Hepatocyte (in vitro differentiated cells): ENCODE measurements around the gene SLC1A2. TPM values are rescaled to one million over a fixed set of nuclear protein-coding genes. Genes with fewer than 3 reads are reported as not detected.

Source experiments
- DNase-seq: peaks from one replicate; pipeline ENCODE4 v3.0.0-alpha.2; 2016; ENCODE audit warnings: low spot score
- H2AFZ ChIP-seq: fragments of 200-600 bp; sonication (generic); 2 replicates; pipeline ENCODE4 v1.6.0; 2016; ENCODE audit warnings: antibody characterized with exemption, mild to moderate bottlenecking
- H3K27ac ChIP-seq: fragments of 200-600 bp; sonication (generic); 2 replicates; pipeline ENCODE4 v1.5.1; 2016; ENCODE audit warnings: mild to moderate bottlenecking
- H3K27me3 ChIP-seq: fragments of 200-600 bp; sonication (generic); 2 replicates; pipeline ENCODE4 v1.6.1; 2016
- H3K36me3 ChIP-seq: fragments of 200-600 bp; sonication (generic); replicated peaks from 2 replicates; pipeline ENCODE4 v1.5.1; 2016; ENCODE audit warnings: low read depth; ENCODE audit not compliant: insufficient read depth
- H3K4me1 ChIP-seq: fragments of 200-600 bp; sonication (generic); 2 replicates; pipeline ENCODE4 v1.5.1; 2016; ENCODE audit warnings: mild to moderate bottlenecking, moderate library complexity; ENCODE audit not compliant: insufficient read depth
- H3K4me2 ChIP-seq: fragments of 200-600 bp; sonication (generic); 2 replicates; pipeline ENCODE4 v1.6.0; 2016
- H3K4me3 ChIP-seq: fragments of 200-600 bp; sonication (generic); 2 replicates; pipeline ENCODE4 v1.5.1; 2016; ENCODE audit warnings: mild to moderate bottlenecking
- H3K79me2 ChIP-seq: fragments of 200-600 bp; sonication (generic); 2 replicates; pipeline ENCODE4 v1.6.0; 2017; ENCODE audit warnings: mild to moderate bottlenecking
- H3K9me2 ChIP-seq: fragments of 200-600 bp; sonication (generic); replicated peaks from 2 replicates; pipeline ENCODE4 v1.6.0; 2017; ENCODE audit warnings: mild to moderate bottlenecking; ENCODE audit not compliant: insufficient read depth
- H3K9me3 ChIP-seq: fragments of 200-600 bp; sonication (generic); 2 replicates; pipeline ENCODE4 v1.5.1; 2016; ENCODE audit warnings: low read depth, mild to moderate bottlenecking
- H4K20me1 ChIP-seq: fragments of 200-600 bp; sonication (generic); 2 replicates; pipeline ENCODE4 v1.6.0; 2016; ENCODE audit warnings: mild to moderate bottlenecking; ENCODE audit not compliant: insufficient read depth, poor library complexity, severe bottlenecking
- EZH2 ChIP-seq: fragments of 200-600 bp; sonication (generic); IDR thresholded peaks from 2 replicates; pipeline ENCODE4 v1.6.1; 2016; ENCODE audit warnings: antibody characterized with exemption, mild to moderate bottlenecking, borderline replicate concordance
- EZH2phosphoT487 ChIP-seq: fragments of 200-600 bp; sonication (generic); IDR thresholded peaks from one replicate; pipeline ENCODE4 v1.6.1; 2018; ENCODE audit warnings: antibody characterized with exemption, mild to moderate bottlenecking, low read depth, moderate library complexity; ENCODE audit not compliant: unreplicated experiment, severe bottlenecking
- WGBS: methylation state at CpG from one replicate; pipeline ENCODE4 v1.1.6; 2016; ENCODE audit warnings: low lambda C conversion rate; ENCODE audit errors: missing lambda C conversion rate; 5-methylcytosine and 5-hydroxymethylcytosine counted together
- polyA plus RNA-seq: library from polyadenylated mRNA; unstranded; fragments of >200 nt; fragmentation: Nextera tagmentation; extraction: Ambion mirVana; gene quantifications from 2 replicates; pipeline ENCODE4 v1.2.1, GENCODE V29; 2016
- total RNA-seq: library from RNA; depleted of rRNA; stranded (reverse); fragments of >200 nt; gene quantifications from 2 replicates; pipeline ENCODE4 v1.2.3, GENCODE V29; 2014
- TF ChIP-seq, protein P1 (sequence below): fragments of 200-600 bp; sonication (generic); IDR thresholded peaks from 2 replicates; pipeline ENCODE4 v1.5.1; 2016; ENCODE audit warnings: antibody characterized with exemption, mild to moderate bottlenecking; ENCODE audit not compliant: poor library complexity

The SLC1A2 gene
- total and polyA plus RNA-seq, 2 experiments from 2014 or later, result 0.59 to 2.9 TPM

DNA sequence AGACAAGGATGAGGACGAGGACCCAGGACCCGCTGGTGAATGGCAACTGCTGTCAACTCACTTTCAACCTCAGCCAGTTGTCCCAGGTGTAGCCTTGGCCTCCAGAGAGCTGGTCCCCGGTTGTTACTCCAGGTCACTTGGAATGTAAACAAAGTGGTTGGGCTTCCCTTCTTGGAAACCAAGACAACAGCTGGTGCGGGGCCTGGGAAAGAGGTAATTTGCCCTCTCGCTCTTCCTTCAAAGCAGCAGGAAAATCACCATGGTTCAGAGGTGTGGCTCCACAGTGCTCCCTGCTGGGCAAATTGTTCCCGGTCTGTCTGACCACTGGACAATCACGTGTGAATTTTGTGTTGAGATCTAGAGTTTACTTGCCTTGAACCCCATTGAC lies 15.0 kb downstream of the SLC1A2 start:
- 49% methylated on average over 7 of the region's 7 CpGs for WGBS
- no peaks in the 10 kb centered on the region for H3K9me3 ChIP-seq
- no peak overlapping the region for H3K4me3 ChIP-seq
- H3K4me1 ChIP-seq, result peaks cover 10% of the 10 kb centered on the region
- H2AFZ ChIP-seq, result no peak overlapping the region
- H3K36me3 ChIP-seq, result no peaks in the 10 kb centered on the region
- no peaks in the 10 kb centered on the region for H3K79me2 ChIP-seq
- H3K27me3 ChIP-seq, result no peaks in the 10 kb centered on the region
- H3K4me2 ChIP-seq, result no peak overlapping the region
- DNase-seq, result peak; percentile 46
- no peak overlapping the region for H3K27ac ChIP-seq
- H3K9me2 ChIP-seq, result no peaks in the 10 kb centered on the region
- no peaks in the 10 kb centered on the region for H4K20me1 ChIP-seq
- TF ChIP-seq, protein P1, sequence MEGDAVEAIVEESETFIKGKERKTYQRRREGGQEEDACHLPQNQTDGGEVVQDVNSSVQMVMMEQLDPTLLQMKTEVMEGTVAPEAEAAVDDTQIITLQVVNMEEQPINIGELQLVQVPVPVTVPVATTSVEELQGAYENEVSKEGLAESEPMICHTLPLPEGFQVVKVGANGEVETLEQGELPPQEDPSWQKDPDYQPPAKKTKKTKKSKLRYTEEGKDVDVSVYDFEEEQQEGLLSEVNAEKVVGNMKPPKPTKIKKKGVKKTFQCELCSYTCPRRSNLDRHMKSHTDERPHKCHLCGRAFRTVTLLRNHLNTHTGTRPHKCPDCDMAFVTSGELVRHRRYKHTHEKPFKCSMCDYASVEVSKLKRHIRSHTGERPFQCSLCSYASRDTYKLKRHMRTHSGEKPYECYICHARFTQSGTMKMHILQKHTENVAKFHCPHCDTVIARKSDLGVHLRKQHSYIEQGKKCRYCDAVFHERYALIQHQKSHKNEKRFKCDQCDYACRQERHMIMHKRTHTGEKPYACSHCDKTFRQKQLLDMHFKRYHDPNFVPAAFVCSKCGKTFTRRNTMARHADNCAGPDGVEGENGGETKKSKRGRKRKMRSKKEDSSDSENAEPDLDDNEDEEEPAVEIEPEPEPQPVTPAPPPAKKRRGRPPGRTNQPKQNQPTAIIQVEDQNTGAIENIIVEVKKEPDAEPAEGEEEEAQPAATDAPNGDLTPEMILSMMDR, result peak; percentile 48
- TF ChIP-seq EZH2phosphoT487 (no peak), EZH2 (no peak)

DNA sequence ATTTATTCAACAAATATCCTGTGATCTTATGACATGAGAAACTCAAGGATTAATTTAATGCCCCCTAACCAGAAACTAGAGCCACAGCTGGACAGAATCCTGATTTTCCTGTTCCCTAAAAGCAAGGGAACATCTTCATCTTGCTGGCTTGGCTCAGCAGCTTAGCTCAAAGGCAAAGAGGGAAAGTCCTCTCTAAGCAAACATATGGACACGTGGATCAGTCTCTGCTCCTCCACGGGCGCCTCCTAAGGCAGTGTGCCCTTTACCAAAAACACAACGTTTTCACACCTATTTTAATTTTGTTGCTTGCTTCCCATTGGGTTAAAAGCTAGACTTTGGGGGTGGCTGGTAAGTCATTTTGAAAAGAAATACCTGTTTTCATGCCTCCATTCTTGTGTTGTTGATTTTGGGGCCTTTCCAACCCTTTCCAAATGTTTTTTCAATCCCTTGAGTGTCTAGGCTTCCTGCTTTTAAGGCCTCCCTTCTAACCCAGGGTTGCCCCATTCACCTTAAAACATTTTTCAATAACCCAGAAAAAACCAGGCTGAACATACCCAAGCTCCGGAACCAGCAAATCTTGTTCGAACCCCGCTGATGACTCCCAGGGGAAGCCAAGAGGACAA lies 15.5 kb downstream of the SLC1A2 start:
- Histone ChIP-seq H3K9me3 (no peaks in the 10 kb centered on the region), H3K27ac (no peak overlapping the region), H3K27me3 (no peaks in the 10 kb centered on the region), H3K9me2 (no peaks in the 10 kb centered on the region), H3K79me2 (no peaks in the 10 kb centered on the region), H3K4me1 (peaks cover 10% of the 10 kb centered on the region), H4K20me1 (no peaks in the 10 kb centered on the region), H3K4me2 (no peak overlapping the region), H2AFZ (no peak overlapping the region), H3K4me3 (no peak overlapping the region), H3K36me3 (no peaks in the 10 kb centered on the region)
- no peak for DNase-seq
- WGBS, result 73% methylated on average over 7 of the region's 7 CpGs
- no peak for TF ChIP-seq EZH2
- TF ChIP-seq, protein P1, result no peak
- TF ChIP-seq EZH2phosphoT487, result no peak

DNA sequence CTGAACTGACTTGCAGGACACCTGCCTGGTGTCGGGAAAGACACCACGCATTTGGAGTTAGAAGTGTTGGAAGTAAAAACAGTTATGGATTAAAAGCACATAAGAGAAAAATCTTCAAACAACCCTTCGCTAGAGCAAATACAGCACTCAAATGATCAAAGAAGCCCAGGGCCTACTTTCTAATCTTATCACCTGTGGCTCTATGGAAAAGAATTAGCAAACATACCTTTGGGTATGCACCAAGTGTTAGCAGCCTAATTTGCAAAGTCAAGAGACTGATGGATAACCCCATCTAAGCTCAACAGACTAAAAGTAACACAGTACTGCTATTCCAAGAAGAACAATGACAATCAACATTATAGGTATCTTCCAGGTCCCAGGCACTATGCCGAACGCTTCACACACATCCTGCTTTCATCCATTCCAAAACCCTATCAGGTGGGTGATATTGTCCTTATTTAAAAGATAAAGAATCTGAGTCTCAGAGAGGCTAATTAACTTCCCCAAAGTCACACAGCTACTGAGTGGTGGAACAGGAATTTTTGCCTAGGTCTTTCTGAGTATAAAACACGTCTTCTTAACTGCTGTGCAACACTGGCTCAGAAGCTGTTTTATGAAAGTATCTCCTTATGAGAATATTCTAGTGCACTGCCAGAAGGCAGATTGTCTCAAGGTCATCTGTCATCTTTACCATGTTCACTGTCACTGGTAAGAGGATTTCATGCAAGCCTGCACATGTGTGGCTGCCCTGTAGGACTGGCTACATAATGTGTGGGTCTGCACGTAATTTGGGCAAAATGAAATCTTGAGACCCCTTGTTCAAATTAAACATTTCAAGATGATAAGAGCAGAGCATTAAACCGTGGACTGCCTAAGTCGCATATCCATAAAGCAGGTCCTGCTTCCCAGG lies 16.4 kb downstream of the SLC1A2 start:
- no peak for TF ChIP-seq EZH2
- TF ChIP-seq, protein P1, result no peak
- no peak overlapping the region for H3K4me3 ChIP-seq
- H4K20me1 ChIP-seq, result no peaks in the 10 kb centered on the region
- H3K4me2 ChIP-seq, result peak overlapping the region; percentile 10
- H3K9me2 ChIP-seq, result no peaks in the 10 kb centered on the region
- no peak overlapping the region for H2AFZ ChIP-seq
- 55% methylated on average over 9 of the region's 9 CpGs for WGBS
- no peaks in the 10 kb centered on the region for H3K36me3 ChIP-seq
- H3K27ac ChIP-seq, result no peak overlapping the region
- H3K27me3 ChIP-seq, result no peaks in the 10 kb centered on the region
- H3K9me3 ChIP-seq, result no peaks in the 10 kb centered on the region
- H3K4me1 ChIP-seq, result peaks cover 10% of the 10 kb centered on the region
- no peaks in the 10 kb centered on the region for H3K79me2 ChIP-seq
- no peak for DNase-seq
